K562 (cell line): ENCODE measurements around the gene COPE.

ENCODE experiments used
- EZH2 ChIP-seq: IDR thresholded peaks from 2 replicates; pipeline ENCODE4 v1.6.1; 2012; ENCODE audit warnings: low read depth, mild to moderate bottlenecking, inconsistent platforms, low read length, borderline replicate concordance
- TEAD4 ChIP-seq, 2 experiments: sonication (generic) in 1 of 2; formaldehyde crosslinking in 1 of 2; IDR thresholded peaks; 2 replicates each; pipeline versions ENCODE4 v1.6.1 to v1.8.0; 2012 to 2022; ENCODE audit warnings: borderline replicate concordance in 1 of 2, inconsistent platforms in 1 of 2, low read length in 1 of 2, mild to moderate bottlenecking in 1 of 2, missing genetic modification reagents in 1 of 2
- TF ChIP-seq, protein P1 (sequence below): fragments of 450-650 bp; IDR thresholded peaks from 2 replicates; pipeline ENCODE4 v1.6.1; 2016; ENCODE audit warnings: low read depth, mild to moderate bottlenecking, moderate library complexity

DNA sequence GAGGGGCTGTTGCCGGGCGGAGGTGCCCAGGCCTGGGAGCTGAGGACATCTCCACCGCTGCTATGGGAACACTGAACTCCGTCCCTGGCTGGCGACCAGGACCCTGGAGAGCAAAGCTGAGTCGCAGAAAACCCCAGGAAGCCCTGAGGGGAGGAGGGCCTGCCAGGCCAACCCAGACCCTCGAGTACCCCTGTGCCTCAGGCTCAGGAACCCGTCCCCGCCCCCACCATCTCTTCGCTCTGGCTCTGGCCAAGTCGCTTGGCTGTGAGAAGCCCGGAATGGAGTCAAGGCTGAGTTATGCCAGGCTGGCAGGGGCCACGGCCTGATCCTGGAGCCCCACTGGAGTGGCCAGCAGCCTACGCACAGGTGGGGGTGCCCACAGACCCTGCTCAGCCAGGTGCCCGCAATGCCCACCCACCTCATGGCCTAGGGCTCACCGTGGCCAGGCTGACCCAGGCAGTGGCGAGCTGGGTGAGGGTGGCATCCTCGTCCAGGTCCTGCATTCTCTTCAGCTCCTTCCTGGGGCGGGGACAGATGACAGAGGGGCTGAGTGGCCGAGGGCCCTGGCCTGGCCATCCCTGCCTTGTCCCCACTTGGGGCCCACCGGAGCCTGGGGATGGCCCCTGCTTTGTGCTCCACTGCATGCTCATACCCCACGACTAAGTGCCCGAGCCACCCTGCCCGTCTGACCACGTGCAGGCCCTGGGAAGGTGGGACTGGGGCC lies 14.7 kb downstream of the COPE start:
- no peak for TF ChIP-seq EZH2
- TF ChIP-seq, protein P1, sequence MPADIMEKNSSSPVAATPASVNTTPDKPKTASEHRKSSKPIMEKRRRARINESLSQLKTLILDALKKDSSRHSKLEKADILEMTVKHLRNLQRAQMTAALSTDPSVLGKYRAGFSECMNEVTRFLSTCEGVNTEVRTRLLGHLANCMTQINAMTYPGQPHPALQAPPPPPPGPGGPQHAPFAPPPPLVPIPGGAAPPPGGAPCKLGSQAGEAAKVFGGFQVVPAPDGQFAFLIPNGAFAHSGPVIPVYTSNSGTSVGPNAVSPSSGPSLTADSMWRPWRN, result no peak
- no peak for TF ChIP-seq TEAD4 (IDR thresholded peaks at IDR 0.05; ENCODE audit: low read length)
- no peak for TF ChIP-seq TEAD4 (CRISPR knock-in tag; IDR thresholded peaks at IDR 0.05; ENCODE audit: borderline replicate concordance)
